ENCODE results near the gene UBE2S.

GRCh38 chr19:55452749-55453346, 45.3 kb upstream of the UBE2S start:
- TF ChIP-seq POLR2A (IDR thresholded peaks at IDR 0.05; ENCODE audit: extremely low read depth, insufficient read length) (no peak), CTCF (IDR thresholded peaks at IDR 0.05; ENCODE audit: low read depth, low read length) (no peak)

All from NB4 (cell line).